ENCODE measurements around the gene PTPRA.

DNA sequence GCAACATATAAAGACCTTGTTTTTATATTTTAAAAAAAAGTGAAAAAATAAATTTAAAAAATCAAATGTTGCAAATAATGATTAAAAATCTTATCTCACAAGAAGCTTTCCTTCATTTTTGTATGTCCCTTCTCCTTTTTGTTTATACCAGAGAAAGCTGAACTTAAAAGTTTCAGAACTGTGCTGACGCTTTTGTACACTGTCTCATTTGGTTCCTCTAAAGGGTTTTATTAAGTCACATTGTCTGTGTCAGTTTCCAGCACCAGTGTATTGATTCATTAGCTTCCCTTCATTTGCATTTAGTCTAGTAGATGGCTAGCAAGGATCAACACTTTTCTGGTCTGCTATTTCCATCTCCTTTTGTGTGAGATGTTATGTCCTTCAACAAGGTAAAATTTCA is 39.5 kb upstream of the PTPRA start:
- no peak for TF ChIP-seq EGR1 (IDR thresholded peaks at IDR 0.05; ENCODE audit: borderline replicate concordance, low read depth, low read length)
- TF ChIP-seq, protein P1, sequence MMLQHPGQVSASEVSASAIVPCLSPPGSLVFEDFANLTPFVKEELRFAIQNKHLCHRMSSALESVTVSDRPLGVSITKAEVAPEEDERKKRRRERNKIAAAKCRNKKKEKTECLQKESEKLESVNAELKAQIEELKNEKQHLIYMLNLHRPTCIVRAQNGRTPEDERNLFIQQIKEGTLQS (IDR thresholded peaks at IDR 0.05; ENCODE audit: insufficient read depth, low read depth, low read length), result no peak
- no peak for TF ChIP-seq RNF2 (IDR thresholded peaks at IDR 0.05; ENCODE audit: borderline replicate concordance, low read depth, low read length, missing control alignments, poor library complexity, severe bottlenecking)
- TF ChIP-seq RAD21 (IDR thresholded peaks at IDR 0.05 in 1 of 2, conservative IDR thresholded peaks at IDR 0.05 in 1 of 2; ENCODE audit: low read depth in 2 of 2, low read length in 2 of 2), result no peak
- no peak for TF ChIP-seq TEAD4 (IDR thresholded peaks at IDR 0.05; ENCODE audit: low read depth, low read length)
- TF ChIP-seq CREB1 (IDR thresholded peaks at IDR 0.05), result no peak
- TF ChIP-seq TAF1 (IDR thresholded peaks at IDR 0.05; ENCODE audit: low read depth, low read length), result no peak
- no peak for TF ChIP-seq POLR2A (IDR thresholded peaks at IDR 0.05; ENCODE audit: control extremely low read depth in 1 of 2, low read depth in 2 of 2, low read length in 2 of 2)
- TF ChIP-seq, protein P2, sequence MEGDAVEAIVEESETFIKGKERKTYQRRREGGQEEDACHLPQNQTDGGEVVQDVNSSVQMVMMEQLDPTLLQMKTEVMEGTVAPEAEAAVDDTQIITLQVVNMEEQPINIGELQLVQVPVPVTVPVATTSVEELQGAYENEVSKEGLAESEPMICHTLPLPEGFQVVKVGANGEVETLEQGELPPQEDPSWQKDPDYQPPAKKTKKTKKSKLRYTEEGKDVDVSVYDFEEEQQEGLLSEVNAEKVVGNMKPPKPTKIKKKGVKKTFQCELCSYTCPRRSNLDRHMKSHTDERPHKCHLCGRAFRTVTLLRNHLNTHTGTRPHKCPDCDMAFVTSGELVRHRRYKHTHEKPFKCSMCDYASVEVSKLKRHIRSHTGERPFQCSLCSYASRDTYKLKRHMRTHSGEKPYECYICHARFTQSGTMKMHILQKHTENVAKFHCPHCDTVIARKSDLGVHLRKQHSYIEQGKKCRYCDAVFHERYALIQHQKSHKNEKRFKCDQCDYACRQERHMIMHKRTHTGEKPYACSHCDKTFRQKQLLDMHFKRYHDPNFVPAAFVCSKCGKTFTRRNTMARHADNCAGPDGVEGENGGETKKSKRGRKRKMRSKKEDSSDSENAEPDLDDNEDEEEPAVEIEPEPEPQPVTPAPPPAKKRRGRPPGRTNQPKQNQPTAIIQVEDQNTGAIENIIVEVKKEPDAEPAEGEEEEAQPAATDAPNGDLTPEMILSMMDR (IDR thresholded peaks at IDR 0.05; ENCODE audit: control extremely low read depth in 1 of 3, insufficient read depth in 1 of 3, low read depth in 1 of 3, low read length in 3 of 3), result no peak
